OCI-LY1 (cell line): ENCODE measurements around the gene ACKR3.

Experiments used
- H2AFZ ChIP-seq: fragments of 200-600 bp; sonication (generic), shearing (Covaris generic); 2 replicates; pipeline ENCODE4 v1.6.0; 2014; ENCODE audit warnings: antibody characterized with exemption, mild to moderate bottlenecking, low read length
- H3F3A ChIP-seq: fragments of 200-600 bp; sonication (generic), shearing (Covaris generic); 2 replicates; pipeline ENCODE4 v1.6.0; 2014; ENCODE audit warnings: mild to moderate bottlenecking, antibody characterized with exemption, low read length, moderate library complexity; ENCODE audit not compliant: insufficient read depth
- H3K27ac ChIP-seq: fragments of 200-600 bp; sonication (generic); 2 replicates; pipeline ENCODE4 v1.5.1; 2014; ENCODE audit warnings: low read length, mixed run types, mild to moderate bottlenecking, low read depth; ENCODE audit not compliant: poor library complexity, severe bottlenecking
- H3K27me3 ChIP-seq: fragments of 200-600 bp; sonication (generic); 2 replicates; pipeline ENCODE4 v1.6.0; 2014; ENCODE audit warnings: antibody characterized with exemption, mild to moderate bottlenecking, low read length, moderate library complexity; ENCODE audit not compliant: insufficient read depth
- H3K36me3 ChIP-seq: fragments of 200-600 bp; sonication (generic); 2 replicates; pipeline ENCODE4 v1.6.1; 2014; ENCODE audit warnings: mild to moderate bottlenecking, antibody characterized with exemption, low read length, moderate library complexity, mixed read lengths; ENCODE audit not compliant: insufficient read depth
- H3K4me1 ChIP-seq: fragments of 200-600 bp; sonication (generic); 2 replicates; pipeline ENCODE4 v1.5.1; 2014; ENCODE audit warnings: mild to moderate bottlenecking, low read length, moderate library complexity; ENCODE audit not compliant: insufficient read depth, severe bottlenecking
- H3K4me2 ChIP-seq: fragments of 200-600 bp; sonication (generic), shearing (Covaris generic); 2 replicates; pipeline ENCODE4 v1.6.1; 2014; ENCODE audit warnings: low read length
- H3K4me3 ChIP-seq: fragments of 200-600 bp; sonication (generic); 2 replicates; pipeline ENCODE4 v1.5.1; 2014; ENCODE audit warnings: low read length, low read depth, mild to moderate bottlenecking, mixed read lengths; ENCODE audit not compliant: poor library complexity, severe bottlenecking
- H3K79me2 ChIP-seq: fragments of 200-600 bp; shearing (Covaris generic); 2 replicates; pipeline ENCODE4 v1.6.1; 2016; ENCODE audit warnings: mixed run types, low read length, mixed read lengths; ENCODE audit not compliant: insufficient read depth
- H3K9ac ChIP-seq: fragments of 200-600 bp; sonication (generic), shearing (Covaris generic); 2 replicates; pipeline ENCODE4 v1.6.1; 2014; ENCODE audit warnings: mild to moderate bottlenecking, low read length, mixed read lengths
- H3K9me2 ChIP-seq: fragments of 200-600 bp; sonication (generic), shearing (Covaris generic); 2 replicates; pipeline ENCODE4 v1.6.1; 2014; ENCODE audit warnings: low read depth, mild to moderate bottlenecking, low read length, mixed read lengths
- H3K9me3 ChIP-seq: fragments of 200-600 bp; shearing (Covaris generic); 2 replicates; pipeline ENCODE4 v1.6.1; 2014; ENCODE audit warnings: low read length, mixed read lengths
- H4K20me1 ChIP-seq: fragments of 200-600 bp; sonication (generic), shearing (Covaris generic); 2 replicates; pipeline ENCODE4 v1.6.0; 2016; ENCODE audit warnings: mild to moderate bottlenecking, low read length; ENCODE audit not compliant: insufficient read depth
- CTCF ChIP-seq: fragments of 200-600 bp; sonication (generic), shearing (Covaris generic); IDR thresholded peaks from 2 replicates; pipeline ENCODE4 v1.5.1; 2017; ENCODE audit warnings: mild to moderate bottlenecking, antibody characterized with exemption, low read length, moderate library complexity, mixed read lengths
- EZH2 ChIP-seq: fragments of 200-600 bp; sonication (generic), shearing (Covaris generic); IDR thresholded peaks from 2 replicates; pipeline ENCODE4 v1.8.0; 2017; ENCODE audit warnings: borderline replicate concordance, mixed run types, mild to moderate bottlenecking, antibody characterized with exemption, low read length, moderate library complexity, mixed read lengths

The ACKR3 gene

GRCh38 chr2:236546561-236547002 is 23.0 kb upstream of the ACKR3 start:
- H3K9ac ChIP-seq = no peak overlapping the region
- no peak overlapping the region for H3K4me2 ChIP-seq
- no peaks in the 10 kb centered on the region for H3K79me2 ChIP-seq
- no peak for TF ChIP-seq EZH2
- TF ChIP-seq CTCF = no peak
- no peaks in the 10 kb centered on the region for H3K9me3 ChIP-seq
- H3K4me1 ChIP-seq = peaks cover 16% of the 10 kb centered on the region
- no peaks in the 10 kb centered on the region for H3K9me2 ChIP-seq
- no peak overlapping the region for H3K4me3 ChIP-seq
- H3K36me3 ChIP-seq = no peaks in the 10 kb centered on the region
- no peaks in the 10 kb centered on the region for H3F3A ChIP-seq
- no peak overlapping the region for H3K27ac ChIP-seq
- H2AFZ ChIP-seq = no peak overlapping the region
- H4K20me1 ChIP-seq = no peaks in the 10 kb centered on the region
- H3K27me3 ChIP-seq = no peaks in the 10 kb centered on the region

- Histone ChIP-seq H3K79me2 (no peaks in the 10 kb centered on the region), H3F3A (no peaks in the 10 kb centered on the region), H3K27me3 (no peaks in the 10 kb centered on the region), H3K9me3 (no peaks in the 10 kb centered on the region), H3K4me2 (no peak overlapping the region), H3K27ac (no peak overlapping the region), H3K9ac (no peak overlapping the region), H3K36me3 (no peaks in the 10 kb centered on the region), H3K4me3 (no peak overlapping the region), H3K4me1 (peaks cover 16% of the 10 kb centered on the region), H2AFZ (no peak overlapping the region), H3K9me2 (no peaks in the 10 kb centered on the region), H4K20me1 (no peaks in the 10 kb centered on the region)
- no peak for TF ChIP-seq EZH2
- TF ChIP-seq CTCF = no peak
These were observed 21.9 kb upstream of the ACKR3 start for GRCh38 chr2:236547725-236548124.

GRCh38 chr2:236548179-236548921 is 21.3 kb upstream of the ACKR3 start:
- Histone ChIP-seq H2AFZ (no peak overlapping the region), H3K79me2 (no peaks in the 10 kb centered on the region), H3F3A (no peaks in the 10 kb centered on the region), H3K9me3 (no peaks in the 10 kb centered on the region), H4K20me1 (no peaks in the 10 kb centered on the region), H3K9me2 (no peaks in the 10 kb centered on the region), H3K4me2 (no peak overlapping the region), H3K4me3 (no peak overlapping the region), H3K27ac (no peak overlapping the region), H3K36me3 (no peaks in the 10 kb centered on the region), H3K4me1 (peaks cover 16% of the 10 kb centered on the region), H3K9ac (no peak overlapping the region), H3K27me3 (no peaks in the 10 kb centered on the region)
- TF ChIP-seq EZH2 = no peak
- TF ChIP-seq CTCF = no peak
